Hypothalamus (tissue), 51 donors: ENCODE measurements around the gene EPHB2.

Source experiments
- DNase-seq, 51 donors: peaks; one replicate each; lab custom pipeline; 2025; lab: John Stamatoyannopoulos, UW

EPHB2 gene

DNA sequence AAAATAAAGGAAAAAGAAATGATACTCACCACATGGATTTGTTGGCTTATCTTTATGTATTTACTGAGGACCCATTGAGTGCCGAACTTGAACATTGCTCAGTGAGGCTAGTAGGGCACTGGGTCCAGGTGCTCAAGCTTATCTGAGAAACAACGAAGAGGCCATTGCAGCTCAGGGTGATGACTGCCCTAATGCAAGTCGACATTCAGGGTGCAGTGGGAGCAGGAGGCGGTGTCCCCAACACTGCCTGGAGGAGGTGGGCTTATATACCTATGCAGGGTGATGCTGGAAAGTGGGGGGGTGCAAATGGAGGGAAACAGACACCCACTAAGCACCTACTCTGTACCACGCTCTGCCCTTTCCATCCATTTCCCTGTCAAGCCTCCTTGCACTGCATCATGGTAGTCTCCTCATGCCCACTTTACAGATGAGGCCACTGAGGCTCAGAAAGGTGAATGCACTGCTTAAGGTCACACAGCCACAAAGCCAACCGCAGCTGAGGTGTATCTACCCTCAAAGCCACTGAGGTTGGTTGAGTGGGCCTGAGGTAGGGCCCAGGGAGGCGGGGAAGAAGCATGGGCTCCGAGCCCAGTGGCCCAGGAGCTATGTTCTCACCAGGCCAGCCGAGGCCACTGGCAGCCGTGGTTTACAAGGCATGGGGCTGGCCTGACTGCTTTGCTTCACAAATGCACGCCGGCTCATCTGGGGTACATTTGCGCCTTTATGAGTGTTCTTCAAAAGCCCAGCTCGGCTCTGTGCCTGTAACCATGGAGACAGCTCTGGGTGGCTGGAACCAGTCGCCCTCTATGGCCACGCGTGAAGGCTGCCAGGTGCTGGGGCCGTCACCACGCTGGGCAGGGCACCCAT, 103.8 kb downstream of the EPHB2 start:
- DNase-seq: peak in 40 of 51 donors; percentile 15 to 90 (median 72)

DNA sequence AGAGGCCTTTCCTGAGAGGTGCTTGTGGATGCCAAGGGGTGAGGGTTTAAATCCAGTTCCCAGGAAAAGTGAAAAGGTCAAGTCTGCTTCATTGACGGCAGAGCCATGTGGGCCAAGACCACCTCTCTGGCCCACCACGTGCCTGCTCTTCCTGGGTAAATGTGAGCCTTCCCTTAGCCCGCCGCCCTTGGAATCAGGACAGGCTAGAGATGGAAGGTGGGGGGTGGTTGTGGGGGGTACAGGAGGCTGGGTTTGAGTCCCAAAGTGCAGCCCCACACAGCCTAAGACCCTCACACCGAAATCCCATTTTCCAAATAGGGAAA, 104.4 kb downstream of the EPHB2 start:
- DNase-seq: no peak

DNA sequence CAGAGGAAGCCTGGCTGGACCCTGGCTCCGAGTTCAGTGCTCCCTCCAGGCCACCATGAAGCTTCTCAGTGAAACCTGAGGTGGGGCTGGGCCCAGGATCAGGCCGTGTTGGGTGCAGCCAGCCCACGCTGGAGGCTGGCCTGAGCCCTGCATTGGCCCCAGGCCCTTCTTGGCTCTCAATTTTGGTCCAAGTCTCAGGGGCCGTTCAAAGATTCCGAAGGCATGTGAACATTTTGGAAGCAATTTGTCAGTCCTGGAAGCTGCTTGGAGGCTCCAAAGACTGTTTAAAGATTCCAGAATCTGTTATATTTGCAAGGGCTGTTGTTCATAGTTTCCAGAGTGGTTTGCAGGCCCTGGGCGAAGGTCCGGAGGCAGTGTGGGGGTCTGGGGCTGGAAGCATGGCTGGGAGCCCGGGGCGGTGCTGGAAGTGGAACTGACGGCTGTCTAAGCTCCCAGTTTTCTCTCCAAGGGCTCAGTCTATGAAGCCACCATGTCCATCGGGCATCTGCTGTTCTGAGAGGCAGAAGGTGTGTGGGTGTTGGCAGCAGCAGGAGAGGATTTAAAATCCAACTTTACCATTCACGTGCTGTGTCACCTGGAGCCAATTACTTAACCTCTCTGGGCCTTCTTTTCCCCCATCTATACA, 104.9 kb downstream of the EPHB2 start:
- peak in 8 of 51 donors; percentile 9 to 46 (median 29) for DNase-seq

DNA sequence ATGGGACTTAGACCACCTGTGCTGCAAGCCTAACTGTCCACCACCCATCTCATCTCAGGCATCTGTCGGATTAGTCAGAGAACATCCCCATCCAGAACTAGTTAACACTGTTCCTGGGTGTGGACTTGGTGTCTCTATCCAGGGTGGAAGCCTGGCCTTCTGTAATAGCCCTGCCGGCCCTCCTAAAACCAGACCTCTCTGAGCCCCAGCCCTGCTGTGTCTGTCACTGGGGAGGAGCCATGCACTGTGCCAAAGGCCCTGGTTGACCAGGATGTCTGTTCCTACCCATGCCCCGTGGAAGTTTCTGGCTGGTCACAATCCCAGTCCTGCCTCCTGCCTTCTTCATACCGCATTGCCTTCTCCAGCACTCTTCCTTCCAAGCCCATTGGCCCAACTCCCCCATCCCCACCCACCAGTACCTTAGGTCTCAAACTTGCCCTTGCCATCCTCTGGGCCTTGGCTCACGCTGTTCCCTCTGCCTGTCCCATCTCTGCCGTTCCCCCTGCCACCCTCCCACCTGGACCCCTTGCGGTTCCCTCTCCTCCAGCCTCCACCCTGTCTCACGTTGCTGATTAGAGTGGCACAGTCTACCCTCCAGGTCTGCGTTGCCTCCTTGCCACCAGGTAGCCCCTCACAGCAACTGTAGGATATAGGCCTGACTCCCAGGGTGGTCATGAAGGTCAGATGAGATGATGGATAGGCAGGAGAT, 105.6 kb downstream of the EPHB2 start:
- no peak for DNase-seq

DNA sequence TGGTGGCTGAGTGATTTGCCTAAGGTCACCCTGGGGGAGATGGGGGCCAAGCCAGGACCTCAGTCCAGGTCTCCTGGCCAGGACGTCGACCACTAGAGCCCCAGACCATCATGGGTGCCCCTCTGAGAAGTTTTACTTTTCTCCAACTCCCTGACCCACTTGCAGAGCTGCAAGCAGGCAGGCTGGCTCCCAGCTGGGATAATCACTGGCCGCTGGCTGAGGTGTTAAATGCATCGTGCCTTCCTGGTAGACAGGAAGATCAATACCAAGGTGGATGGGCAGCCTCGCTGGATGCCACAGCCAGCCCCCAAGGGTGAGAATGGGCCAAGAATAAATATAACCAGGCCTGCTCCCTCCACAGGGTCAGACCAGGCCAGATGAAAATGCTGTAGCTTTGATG, 106.2 kb downstream of the EPHB2 start:
- DNase-seq: no peak

DNA sequence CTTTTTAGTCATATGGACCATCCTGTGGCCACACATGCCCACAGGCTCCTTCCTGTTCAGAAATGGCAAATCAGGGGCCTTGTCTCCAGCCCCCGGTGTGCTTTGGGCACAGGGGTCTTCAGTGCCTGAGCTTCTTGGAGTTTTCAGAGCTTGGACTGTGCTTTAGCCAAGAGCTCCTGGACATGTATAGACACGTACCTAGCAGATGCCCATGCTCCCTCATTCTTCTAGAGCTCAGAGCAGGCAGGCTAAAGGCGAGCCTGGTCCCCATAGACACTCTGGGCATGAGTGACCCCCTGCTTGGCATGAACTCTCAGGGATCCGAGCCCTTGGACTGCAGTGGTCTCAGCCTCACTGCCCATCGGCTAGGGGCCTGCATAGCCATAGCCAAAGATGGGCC, 106.8 kb downstream of the EPHB2 start:
- no peak for DNase-seq

DNA sequence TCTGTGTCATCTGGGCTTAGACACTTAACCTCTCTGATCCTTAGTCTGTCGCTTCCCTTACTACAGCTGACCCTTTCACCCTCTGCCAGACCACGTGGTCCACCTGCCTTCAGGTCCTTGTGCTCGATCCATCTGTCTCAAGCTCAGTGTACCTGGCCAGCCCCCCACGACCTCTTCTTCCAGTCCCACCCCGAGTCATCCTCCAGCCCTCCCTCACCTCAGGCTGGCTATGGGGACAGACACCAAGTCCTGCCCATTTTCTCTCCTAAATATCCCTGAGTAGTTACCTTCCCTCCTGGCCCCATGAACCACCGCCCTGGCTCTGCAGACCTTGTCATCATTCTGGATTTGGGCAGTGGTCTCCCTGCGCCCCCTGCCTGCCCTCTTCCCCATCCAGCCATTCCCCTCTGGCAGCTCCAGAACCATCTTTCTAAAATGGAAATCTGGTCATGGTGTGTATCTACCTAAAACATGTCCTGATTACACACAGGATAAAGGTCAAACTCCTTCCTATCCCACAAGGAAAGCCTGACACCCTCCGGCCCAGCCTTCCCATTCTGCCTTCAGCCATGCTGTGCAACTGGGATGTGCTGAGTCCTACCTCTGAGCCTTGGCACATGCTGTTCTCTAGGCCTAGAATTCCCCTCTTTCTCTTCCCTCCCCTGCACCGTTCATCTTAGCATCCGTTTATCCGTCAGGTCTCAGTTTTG, 107.6 kb downstream of the EPHB2 start:
- no peak for DNase-seq

DNA sequence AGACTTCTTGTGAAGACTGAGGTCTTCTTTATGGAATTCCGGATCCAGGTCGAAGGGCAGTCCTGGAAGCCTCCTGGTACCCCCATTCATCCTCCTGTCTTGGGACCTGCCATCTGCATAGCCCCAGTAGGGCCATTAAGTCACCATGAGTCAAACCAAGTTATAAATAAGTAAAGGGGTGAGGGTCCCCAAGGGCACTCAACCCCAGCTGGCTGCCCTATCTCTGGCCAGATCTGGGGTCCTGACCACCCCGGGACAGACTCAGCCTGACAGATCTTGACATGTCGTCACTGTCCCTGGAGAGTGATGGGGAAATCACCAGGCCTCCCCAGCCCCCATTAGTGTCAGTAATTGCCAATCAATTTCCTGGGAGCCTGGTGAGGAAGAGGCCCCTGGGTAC, 108.7 kb downstream of the EPHB2 start:
- DNase-seq: no peak

DNA sequence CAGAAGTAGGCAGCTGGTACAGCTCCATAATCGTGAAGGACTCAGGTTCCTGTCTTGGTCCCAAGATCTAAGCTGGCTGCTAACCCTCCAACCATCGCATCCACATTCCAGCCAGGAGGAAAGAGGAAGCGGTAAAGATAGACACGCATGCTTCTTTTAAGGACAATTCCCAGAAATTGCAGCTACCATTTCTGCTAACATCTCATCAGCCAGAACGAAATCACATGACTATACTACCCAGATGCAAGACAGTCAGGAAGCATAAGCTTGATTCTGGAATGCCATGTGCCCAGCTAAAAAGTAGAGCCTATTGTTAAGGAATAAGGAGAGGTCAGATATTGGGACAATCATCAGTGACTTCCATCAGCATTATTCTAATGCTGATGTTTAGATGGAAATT, 110.4 kb downstream of the EPHB2 start:
- no peak for DNase-seq

DNA sequence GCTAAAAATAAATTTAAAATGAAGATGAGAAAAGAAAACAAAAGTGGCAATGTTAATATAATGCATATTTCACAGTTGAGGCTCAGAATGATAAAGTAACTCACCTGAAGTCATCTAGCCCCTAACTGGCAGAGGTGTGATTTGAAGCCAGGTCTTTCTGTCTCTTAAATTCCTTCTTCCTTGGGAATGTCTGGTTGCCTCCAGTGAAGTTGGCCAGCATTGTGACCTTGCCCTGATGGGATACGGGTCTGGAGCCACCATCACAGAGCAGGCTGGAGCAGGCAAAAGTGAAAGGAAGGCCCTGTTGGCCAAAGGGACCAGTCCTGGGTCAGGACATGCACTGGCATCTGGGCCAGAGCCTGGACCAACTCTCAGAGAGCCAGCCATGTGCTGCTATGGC, 111.7 kb downstream of the EPHB2 start:
- no peak for DNase-seq

DNA sequence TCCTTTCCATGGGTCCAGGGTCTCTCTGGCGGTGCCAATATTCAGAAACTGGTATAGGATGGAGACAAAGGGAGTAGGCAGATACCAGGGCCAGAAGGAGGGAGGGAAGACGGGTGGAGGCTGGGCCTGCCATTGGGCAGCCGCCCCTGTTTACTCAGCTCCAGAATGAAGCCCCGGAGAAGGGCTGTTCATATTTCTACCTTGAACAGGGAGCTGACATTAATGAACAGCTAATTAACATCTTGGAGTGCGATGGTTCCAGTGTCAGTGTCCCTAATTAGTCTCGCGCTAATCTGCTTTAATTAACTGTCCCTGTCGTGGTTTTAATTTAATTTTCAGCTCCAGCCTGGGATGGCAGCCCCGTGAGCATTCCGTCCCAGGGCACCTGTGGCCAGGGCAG, 113.8 kb downstream of the EPHB2 start:
- no peak for DNase-seq

DNA sequence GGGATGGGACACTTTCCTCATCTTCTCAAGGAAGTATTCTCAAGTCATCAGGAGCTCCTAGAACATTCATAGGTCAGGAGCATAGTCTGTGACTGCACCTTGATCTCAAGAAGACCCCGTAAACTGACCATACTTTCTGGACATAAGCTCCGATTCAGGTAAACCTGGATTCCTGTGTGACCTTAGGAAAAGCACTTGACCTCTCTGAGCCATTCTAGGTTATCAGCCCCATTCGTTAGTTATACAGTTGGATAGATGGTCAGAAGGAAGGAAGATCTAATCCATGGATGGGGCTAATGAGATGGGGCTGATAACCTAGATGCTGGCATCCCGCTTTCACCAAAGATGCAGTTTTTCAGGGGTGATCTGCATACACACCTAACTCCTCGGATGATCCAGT, 114.3 kb downstream of the EPHB2 start:
- no peak for DNase-seq

DNA sequence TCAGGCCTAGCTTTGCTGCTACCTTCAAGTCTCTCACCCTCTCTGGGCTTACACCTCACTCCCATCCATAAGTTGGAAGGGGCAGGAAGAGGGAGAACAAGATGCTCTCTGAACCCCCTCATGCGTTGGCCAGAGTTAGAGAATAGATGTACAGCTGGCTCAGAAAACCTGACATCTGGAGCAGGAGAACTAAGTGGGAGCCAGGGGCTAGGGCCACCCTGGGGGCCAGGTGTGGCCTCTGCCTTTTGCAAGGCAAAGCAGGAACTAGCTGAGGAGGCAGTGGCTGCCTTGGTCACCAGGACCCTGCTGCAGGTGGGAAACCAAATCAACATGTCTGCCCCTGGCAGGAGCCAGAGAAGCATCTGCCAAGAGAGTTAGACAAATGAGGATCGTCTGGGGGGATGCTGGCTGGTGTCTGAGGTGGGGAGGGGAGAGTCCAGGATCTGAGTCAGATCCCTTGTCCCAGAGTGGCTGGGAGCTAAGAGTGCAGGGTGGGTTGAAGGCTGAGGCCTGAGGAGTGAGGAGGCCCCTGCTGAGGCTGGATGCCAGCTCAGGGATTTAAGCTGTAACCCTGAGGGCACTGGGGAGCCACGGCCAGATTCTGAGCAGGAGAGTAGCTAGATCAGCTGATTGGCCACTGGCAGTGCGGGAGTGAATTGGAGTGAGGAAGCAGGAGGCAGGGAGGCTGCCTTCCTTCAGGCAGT, 115.0 kb downstream of the EPHB2 start:
- no peak for DNase-seq

DNA sequence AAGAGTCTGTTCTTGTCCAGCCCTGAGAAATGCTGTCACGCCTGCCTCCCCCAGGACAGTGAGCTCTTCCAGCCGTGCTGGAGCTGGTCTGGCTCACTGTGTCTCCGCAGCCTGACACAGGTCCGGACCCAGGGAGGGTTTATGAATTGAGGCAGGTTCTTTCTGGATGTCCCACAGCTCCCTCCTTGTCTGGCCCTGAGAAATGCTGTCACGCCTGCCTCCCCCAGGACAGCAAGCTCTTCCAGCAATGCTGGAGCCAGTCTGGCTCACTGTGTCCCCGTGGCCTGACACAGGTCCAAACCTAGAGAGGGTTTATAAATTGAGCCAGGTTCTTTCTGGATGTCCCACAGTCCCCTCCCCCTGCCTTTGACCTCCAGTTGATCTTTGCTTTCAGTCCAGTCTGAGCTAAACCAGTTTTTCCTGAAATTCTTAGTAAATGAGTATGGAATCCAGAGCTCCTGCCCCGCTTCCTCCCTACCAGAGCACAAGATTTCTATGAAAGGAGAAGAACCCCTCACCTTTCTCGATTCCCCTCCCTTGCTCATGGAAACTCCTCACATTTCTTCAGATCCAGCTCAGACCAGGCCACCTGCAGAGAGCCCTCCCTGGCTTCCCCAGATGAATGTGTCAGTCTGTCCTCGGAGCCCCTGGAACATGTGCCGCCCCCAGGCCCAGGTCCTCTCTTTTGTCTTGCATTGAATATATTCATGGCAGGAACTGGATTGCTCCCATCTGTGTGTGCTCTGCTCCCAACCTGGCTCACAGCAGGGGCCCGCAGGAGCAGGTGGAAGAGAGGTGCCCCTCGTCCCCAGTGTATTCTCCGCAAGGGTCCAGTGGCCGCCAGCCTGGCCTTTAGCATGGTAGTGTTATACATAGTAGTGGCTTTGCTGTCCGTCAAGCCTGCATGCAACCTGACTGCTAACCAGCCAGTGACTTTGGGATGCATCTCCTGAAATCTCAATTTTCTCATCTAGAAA, 116.3 kb downstream of the EPHB2 start:
- peak in 10 of 51 donors; percentile 15 to 38 (median 20) for DNase-seq

DNA sequence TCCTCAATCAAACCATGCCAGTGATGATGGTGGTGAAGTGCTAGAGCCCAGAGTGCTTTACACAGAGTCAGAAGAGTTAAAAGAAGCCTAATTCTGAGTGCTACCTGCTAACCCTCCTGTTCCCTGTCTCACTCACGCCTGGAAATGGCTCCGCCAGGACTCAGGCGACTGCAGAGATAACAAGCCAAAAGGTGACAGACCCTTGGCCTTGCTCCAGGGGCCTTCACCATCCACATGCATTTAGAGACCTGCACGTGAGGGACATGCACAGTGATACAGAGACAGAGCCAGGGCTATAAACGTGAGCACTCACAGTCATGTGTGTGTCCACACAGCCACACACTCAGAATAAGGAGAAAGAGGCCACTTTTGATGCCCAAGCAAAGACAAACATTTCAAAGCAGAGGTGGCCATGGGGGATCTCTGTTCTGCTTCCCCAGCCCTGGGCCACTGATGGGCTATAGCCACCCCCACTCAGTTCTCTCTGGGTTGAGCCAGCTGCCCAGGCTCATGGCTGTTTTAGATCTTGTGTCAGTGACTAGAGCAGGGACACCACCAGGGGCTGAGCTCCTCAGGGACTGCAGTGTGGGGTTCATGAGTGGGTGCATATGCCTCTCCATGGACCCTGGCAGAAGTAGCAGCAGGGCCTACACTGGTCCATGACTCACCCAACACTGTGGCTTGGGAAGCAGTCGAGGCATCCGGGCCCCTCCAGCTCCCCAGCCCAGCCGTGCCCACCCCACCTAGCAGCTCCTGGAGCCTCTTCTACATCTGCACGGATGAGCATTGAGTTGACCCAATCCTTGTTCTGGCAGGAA, 117.2 kb downstream of the EPHB2 start:
- no peak for DNase-seq

DNA sequence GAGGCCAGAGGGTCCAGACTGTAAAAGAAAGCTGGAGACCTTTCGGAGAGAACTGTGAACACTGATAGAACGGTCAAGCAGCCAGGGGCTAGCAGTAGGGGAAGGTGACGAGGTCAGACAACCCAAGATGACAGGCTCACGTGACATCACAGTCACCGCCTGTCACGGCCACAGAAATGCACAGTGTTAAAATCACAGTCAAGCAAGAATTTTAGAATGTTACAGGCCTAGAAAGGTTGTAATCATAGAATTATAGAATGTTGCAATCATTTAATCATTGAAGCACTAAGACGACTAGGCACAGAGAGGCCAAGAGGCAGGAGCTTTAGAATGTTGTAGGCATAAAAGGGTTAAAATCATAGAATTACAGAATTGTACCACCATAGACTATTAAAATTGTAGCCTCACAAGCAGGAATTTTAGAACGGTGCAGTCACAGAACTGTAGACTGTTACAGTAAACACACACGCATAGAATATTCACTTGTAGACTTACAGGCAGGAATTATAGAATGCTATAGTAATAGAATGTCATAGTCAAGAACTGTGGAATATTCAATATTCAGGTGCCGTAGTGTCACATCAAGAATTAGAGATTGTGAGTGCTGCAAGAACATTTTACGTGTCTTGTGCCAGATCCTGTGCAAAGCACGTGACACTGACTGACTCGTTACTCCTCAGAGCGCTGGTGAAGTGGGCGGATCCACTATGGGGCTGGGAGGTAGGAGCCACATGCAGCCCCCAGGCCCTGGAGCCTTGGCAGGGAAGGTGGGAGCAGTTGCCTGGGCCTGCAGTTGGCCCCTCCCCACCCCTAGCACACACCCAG, 118.1 kb downstream of the EPHB2 start:
- DNase-seq: peak in 9 of 51 donors; percentile 7 to 41 (median 16)

DNA sequence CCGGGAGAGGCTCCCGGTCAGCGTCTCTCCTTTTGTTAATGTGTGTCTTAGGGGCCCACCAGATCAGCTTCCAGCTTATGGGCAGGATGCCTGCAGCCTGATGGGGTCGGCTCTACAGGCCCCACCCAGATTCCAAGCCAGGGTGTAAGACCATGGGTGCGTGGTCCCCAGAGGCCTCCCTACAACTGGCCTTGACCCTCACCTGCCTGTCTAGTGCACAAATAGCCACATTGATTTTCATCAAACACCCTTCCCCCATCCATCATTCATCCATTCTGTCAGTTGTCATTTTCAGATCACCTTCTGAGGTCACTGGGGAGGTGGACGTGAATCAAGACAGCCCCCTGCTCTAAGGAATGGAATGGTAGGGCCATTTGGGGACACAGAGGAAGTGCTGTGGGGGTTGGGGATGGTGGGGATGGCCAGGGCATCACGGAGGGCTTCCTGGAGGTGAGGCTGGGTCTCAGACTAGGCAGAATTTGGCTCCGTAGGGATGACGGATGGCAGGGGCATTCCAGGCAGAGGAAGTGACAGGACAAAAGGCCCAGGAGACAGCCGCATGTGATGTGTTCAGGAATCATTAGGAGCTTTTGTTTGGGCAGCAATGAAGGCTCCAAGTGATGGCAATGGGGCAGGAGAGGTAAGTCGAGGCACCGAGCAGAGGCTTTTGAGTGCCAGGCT, 118.8 kb downstream of the EPHB2 start:
- DNase-seq: no peak
